GM12878 (cell line): ENCODE data around the gene POLE4. TPM values are rescaled to one million over a fixed set of nuclear protein-coding genes. Genes with fewer than 3 reads are reported as not detected.

ENCODE experiments used
- ASH2L ChIP-seq: fragments of 300-600, 200-600 bp; sonication (generic); IDR thresholded peaks from 2 replicates; pipeline ENCODE4 v1.6.1; 2017; ENCODE audit warnings: low read depth, mild to moderate bottlenecking, borderline replicate concordance
- EP300 ChIP-seq, 2 experiments: fragments of 150-350 bp in 1 of 2; IDR thresholded peaks; 2 replicates each; pipeline ENCODE4 v1.6.1; 2011 to 2012; ENCODE audit warnings: low read depth in 2 of 2, low read length in 2 of 2, borderline replicate concordance in 1 of 2, improper control_type of control experiment in 1 of 2, inconsistent platforms in 1 of 2; ENCODE audit not compliant: control insufficient read depth in 1 of 2
- ESRRA ChIP-seq: IDR thresholded peaks from 2 replicates; pipeline ENCODE4 v1.6.1; 2012; ENCODE audit warnings: mild to moderate bottlenecking, low read length, improper control_type of control experiment
- ETV6 ChIP-seq, 2 experiments: fragments of 450-650 bp in 1 of 2; IDR thresholded peaks in 1 of 2; conservative IDR thresholded peaks in 1 of 2; 2 replicates each; pipeline ENCODE4 v1.6.1; 2014; ENCODE audit warnings: antibody characterized with exemption in 1 of 2, borderline replicate concordance in 1 of 2, low read depth in 1 of 2, mild to moderate bottlenecking in 1 of 2, moderate library complexity in 1 of 2
- FOS ChIP-seq: IDR thresholded peaks from 3 replicates; pipeline ENCODE4 v1.6.1; 2011; ENCODE audit warnings: borderline replicate concordance; ENCODE audit not compliant: insufficient read length; ENCODE audit errors: extremely low read depth
- MTA2 ChIP-seq: fragments of 450-650 bp; IDR thresholded peaks from 2 replicates; pipeline ENCODE4 v1.6.1; 2016; ENCODE audit warnings: low read depth, mild to moderate bottlenecking, moderate library complexity
- NFYB ChIP-seq: IDR thresholded peaks from 2 replicates; pipeline ENCODE4 v1.6.1; 2011; ENCODE audit warnings: low read depth, mild to moderate bottlenecking, low read length, improper control_type of control experiment, moderate library complexity; ENCODE audit not compliant: insufficient read depth
- SPI1 ChIP-seq: IDR thresholded peaks from 2 replicates; pipeline ENCODE4 v1.6.1; 2011; ENCODE audit warnings: low read depth, mild to moderate bottlenecking, low read length, moderate library complexity, borderline replicate concordance; ENCODE audit not compliant: insufficient read depth
- STAT3 ChIP-seq: IDR thresholded peaks from 2 replicates; pipeline ENCODE4 v1.6.1; 2011; ENCODE audit warnings: low read depth, low read length, improper control_type of control experiment
- TCF3 ChIP-seq: IDR thresholded peaks from 2 replicates; pipeline ENCODE4 v1.6.1; 2012; ENCODE audit warnings: low read depth, mild to moderate bottlenecking, low read length, borderline replicate concordance; ENCODE audit not compliant: insufficient read depth
- YBX1 ChIP-seq: fragments of 450-650 bp; IDR thresholded peaks from 2 replicates; pipeline ENCODE4 v1.6.1; 2016; ENCODE audit warnings: antibody characterized with exemption
- YY1 ChIP-seq: IDR thresholded peaks from 2 replicates; pipeline ENCODE4 v1.6.1; 2011; ENCODE audit warnings: low read depth, mild to moderate bottlenecking, low read length
- ZZZ3 ChIP-seq: IDR thresholded peaks from 2 replicates; pipeline ENCODE4 v1.6.1; 2011; ENCODE audit warnings: low read depth; ENCODE audit not compliant: control insufficient read depth, insufficient read length
- polyA plus RNA-seq, 11 experiments: library from polyadenylated mRNA; depleted of rRNA in 4 of 11; unstranded in 6 of 11; stranded (reverse) in 5 of 11; fragments of >200 nt; fragmentation: Nextera tagmentation in 4 of 11; fragmentation: Illumina TruSeq in 1 of 11; extraction: Ambion mirVana in 4 of 11; extraction: Trizol in 1 of 11; gene quantifications; 1 replicate in 1 of 11; 2 replicates in 10 of 11; pipeline versions ENCODE4 v1.2.1 to v1.2.3, GENCODE V29; 2011 to 2016; ENCODE audit warnings: inconsistent platforms in 2 of 11, missing spikeins in 2 of 11, low read depth in 1 of 11
- total RNA-seq, 4 experiments: library from RNA; depleted of rRNA in 3 of 4; stranded (reverse); fragments of >200 nt in 3 of 4; fragmentation: Illumina TruSeq in 1 of 4; extraction: Trizol in 1 of 4; gene quantifications; 2 replicates each; pipeline versions ENCODE4 v1.2.1 to v1.2.3, GENCODE V29; 2013 to 2021
- TF ChIP-seq, protein P1 (sequence below): fragments of 450-650 bp; conservative IDR thresholded peaks from 2 replicates; pipeline ENCODE4 v1.6.1; 2017; ENCODE audit warnings: mild to moderate bottlenecking, moderate library complexity
- TF ChIP-seq, protein P2 (sequence below): IDR thresholded peaks from 2 replicates; pipeline ENCODE4 v1.6.1; 2011; ENCODE audit warnings: mild to moderate bottlenecking, low read depth, low read length, moderate library complexity; ENCODE audit not compliant: insufficient replicate concordance
- TF ChIP-seq, protein P3 (sequence below): IDR thresholded peaks from 2 replicates; pipeline ENCODE4 v1.6.1; 2012; ENCODE audit warnings: low read length, inconsistent platforms
- TF ChIP-seq, protein P4 (sequence below): IDR thresholded peaks from 2 replicates; pipeline ENCODE4 v1.6.1; 2011; ENCODE audit warnings: low read depth, low read length, improper control_type of control experiment, borderline replicate concordance
- TF ChIP-seq, protein P5 (sequence below): fragments of 450-650 bp; IDR thresholded peaks from 2 replicates; pipeline ENCODE4 v1.6.1; 2017; ENCODE audit warnings: mild to moderate bottlenecking, moderate library complexity

Gene POLE4
- total and polyA plus RNA-seq, 10 of the 15 experiments (the other 5 are each of a cell fraction or from before 2014, with no cell fraction given) = 38.5 to 221 (median 66.8) TPM

DNA sequence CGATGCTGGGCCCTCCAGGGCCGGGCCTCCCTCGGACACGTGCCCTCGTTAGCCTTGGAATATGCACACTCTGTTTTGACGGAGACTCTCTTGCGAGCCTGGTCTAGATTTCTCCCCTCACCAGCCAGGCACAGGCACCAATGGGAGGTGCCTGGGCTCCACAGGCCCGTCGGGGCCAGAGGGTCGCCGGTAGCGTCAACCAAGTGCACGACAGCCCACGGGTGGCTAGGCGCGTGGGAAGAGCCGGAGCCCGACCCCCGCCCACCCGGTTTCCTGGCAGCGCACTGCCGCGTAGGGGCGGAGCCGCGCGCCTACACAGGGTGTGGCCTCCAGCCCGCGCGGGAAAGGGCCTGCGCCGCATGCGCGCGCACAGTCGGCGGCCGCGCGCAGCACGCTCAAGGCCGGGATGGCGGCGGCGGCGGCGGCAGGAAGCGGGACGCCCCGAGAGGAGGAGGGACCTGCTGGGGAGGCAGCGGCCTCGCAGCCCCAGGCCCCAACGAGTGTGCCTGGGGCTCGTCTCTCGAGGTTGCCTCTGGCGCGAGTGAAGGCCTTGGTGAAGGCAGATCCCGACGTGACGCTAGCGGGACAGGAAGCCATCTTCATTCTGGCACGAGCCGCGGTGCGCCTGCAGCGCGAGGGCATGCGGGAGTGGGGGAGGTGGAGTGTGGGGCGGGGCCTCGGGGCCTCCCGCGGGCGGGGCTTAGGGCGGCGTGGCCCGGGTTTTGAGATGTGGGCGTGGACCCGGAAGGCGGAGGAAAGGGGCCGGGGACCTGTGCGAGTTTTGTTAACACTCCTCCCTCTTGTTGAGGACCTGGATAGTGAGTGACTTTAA, at the start of gene POLE4 (continued):
- TF ChIP-seq SPI1 (no peak), MTA2 (0 out of 2 replicates have a peak, but pooled peaks have one; percentile 31), YY1 (peak; percentile 96), NFYB (no peak), FOS (no peak), TCF3 (no peak), STAT3 (no peak), ESRRA (peak; percentile 20; the same call in 1 of the 2 replicates), ZZZ3 (no peak), ASH2L (peak; percentile 75; the same call in 1 of the 2 replicates), ETV6 (conservative IDR thresholded peaks at IDR 0.05 in 1 of 2, IDR thresholded peaks at IDR 0.05 in 1 of 2; ENCODE audit: borderline replicate concordance in 1 of 2, low read depth in 1 of 2) (no peak), EP300 (IDR thresholded peaks at IDR 0.05; ENCODE audit: borderline replicate concordance in 1 of 2, control insufficient read depth in 1 of 2, low read depth in 2 of 2, low read length in 2 of 2) (no peak), YBX1 (no peak)
- TF ChIP-seq, protein P1, sequence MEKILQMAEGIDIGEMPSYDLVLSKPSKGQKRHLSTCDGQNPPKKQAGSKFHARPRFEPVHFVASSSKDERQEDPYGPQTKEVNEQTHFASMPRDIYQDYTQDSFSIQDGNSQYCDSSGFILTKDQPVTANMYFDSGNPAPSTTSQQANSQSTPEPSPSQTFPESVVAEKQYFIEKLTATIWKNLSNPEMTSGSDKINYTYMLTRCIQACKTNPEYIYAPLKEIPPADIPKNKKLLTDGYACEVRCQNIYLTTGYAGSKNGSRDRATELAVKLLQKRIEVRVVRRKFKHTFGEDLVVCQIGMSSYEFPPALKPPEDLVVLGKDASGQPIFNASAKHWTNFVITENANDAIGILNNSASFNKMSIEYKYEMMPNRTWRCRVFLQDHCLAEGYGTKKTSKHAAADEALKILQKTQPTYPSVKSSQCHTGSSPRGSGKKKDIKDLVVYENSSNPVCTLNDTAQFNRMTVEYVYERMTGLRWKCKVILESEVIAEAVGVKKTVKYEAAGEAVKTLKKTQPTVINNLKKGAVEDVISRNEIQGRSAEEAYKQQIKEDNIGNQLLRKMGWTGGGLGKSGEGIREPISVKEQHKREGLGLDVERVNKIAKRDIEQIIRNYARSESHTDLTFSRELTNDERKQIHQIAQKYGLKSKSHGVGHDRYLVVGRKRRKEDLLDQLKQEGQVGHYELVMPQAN = no peak; the same call in none of the 2 replicates
- TF ChIP-seq, protein P2, sequence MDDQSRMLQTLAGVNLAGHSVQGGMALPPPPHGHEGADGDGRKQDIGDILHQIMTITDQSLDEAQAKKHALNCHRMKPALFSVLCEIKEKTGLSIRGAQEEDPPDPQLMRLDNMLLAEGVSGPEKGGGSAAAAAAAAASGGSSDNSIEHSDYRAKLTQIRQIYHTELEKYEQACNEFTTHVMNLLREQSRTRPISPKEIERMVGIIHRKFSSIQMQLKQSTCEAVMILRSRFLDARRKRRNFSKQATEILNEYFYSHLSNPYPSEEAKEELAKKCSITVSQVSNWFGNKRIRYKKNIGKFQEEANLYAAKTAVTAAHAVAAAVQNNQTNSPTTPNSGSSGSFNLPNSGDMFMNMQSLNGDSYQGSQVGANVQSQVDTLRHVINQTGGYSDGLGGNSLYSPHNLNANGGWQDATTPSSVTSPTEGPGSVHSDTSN = no peak
- TF ChIP-seq, protein P3, sequence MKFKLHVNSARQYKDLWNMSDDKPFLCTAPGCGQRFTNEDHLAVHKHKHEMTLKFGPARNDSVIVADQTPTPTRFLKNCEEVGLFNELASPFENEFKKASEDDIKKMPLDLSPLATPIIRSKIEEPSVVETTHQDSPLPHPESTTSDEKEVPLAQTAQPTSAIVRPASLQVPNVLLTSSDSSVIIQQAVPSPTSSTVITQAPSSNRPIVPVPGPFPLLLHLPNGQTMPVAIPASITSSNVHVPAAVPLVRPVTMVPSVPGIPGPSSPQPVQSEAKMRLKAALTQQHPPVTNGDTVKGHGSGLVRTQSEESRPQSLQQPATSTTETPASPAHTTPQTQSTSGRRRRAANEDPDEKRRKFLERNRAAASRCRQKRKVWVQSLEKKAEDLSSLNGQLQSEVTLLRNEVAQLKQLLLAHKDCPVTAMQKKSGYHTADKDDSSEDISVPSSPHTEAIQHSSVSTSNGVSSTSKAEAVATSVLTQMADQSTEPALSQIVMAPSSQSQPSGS = no peak
- TF ChIP-seq, protein P4, sequence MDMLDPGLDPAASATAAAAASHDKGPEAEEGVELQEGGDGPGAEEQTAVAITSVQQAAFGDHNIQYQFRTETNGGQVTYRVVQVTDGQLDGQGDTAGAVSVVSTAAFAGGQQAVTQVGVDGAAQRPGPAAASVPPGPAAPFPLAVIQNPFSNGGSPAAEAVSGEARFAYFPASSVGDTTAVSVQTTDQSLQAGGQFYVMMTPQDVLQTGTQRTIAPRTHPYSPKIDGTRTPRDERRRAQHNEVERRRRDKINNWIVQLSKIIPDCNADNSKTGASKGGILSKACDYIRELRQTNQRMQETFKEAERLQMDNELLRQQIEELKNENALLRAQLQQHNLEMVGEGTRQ = no peak
- TF ChIP-seq, protein P5, sequence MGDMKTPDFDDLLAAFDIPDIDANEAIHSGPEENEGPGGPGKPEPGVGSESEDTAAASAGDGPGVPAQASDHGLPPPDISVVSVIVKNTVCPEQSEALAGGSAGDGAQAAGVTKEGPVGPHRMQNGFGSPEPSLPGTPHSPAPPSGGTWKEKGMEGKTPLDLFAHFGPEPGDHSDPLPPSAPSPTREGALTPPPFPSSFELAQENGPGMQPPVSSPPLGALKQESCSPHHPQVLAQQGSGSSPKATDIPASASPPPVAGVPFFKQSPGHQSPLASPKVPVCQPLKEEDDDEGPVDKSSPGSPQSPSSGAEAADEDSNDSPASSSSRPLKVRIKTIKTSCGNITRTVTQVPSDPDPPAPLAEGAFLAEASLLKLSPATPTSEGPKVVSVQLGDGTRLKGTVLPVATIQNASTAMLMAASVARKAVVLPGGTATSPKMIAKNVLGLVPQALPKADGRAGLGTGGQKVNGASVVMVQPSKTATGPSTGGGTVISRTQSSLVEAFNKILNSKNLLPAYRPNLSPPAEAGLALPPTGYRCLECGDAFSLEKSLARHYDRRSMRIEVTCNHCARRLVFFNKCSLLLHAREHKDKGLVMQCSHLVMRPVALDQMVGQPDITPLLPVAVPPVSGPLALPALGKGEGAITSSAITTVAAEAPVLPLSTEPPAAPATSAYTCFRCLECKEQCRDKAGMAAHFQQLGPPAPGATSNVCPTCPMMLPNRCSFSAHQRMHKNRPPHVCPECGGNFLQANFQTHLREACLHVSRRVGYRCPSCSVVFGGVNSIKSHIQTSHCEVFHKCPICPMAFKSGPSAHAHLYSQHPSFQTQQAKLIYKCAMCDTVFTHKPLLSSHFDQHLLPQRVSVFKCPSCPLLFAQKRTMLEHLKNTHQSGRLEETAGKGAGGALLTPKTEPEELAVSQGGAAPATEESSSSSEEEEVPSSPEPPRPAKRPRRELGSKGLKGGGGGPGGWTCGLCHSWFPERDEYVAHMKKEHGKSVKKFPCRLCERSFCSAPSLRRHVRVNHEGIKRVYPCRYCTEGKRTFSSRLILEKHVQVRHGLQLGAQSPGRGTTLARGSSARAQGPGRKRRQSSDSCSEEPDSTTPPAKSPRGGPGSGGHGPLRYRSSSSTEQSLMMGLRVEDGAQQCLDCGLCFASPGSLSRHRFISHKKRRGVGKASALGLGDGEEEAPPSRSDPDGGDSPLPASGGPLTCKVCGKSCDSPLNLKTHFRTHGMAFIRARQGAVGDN = peak; percentile 92
